ENCODE measurements around the gene ZNF526.
"Not testable (repeated sequence)": the region's sequence is repeated elsewhere in the genome, so short reads cannot be mapped to it uniquely, and the experiment has no call there.

The ZNF526 gene

GRCh38 chr19:42252365-42253244 is 32.5 kb downstream of the ZNF526 start:
- H3K4me3 ChIP-seq (ENCODE audit: low read depth, low read length), result peak overlapping the region; percentile 72
- TF ChIP-seq CTCF (IDR thresholded peaks at IDR 0.05; ENCODE audit: low read depth, low read length), result no peak

GRCh38 chr19:42253245-42254088 is 33.4 kb downstream of the ZNF526 start:
- TF ChIP-seq CTCF (IDR thresholded peaks at IDR 0.05; ENCODE audit: low read depth, low read length), result no peak
- H3K4me3 ChIP-seq (ENCODE audit: low read depth, low read length), result peak overlapping the region; percentile 96

- H3K4me3 ChIP-seq (ENCODE audit: low read depth, low read length), result peak overlapping the region; percentile 96
- TF ChIP-seq CTCF (IDR thresholded peaks at IDR 0.05; ENCODE audit: low read depth, low read length), result no peak
Measured at GRCh38 chr19:42254089-42254849, 34.2 kb downstream of the ZNF526 start.

GRCh38 chr19:42254850-42255765 is 35.0 kb downstream of the ZNF526 start, which contains the start of gene ERF:
TSS of gene ERF (minus strand) at chr19:42255128. CDS start at chr19:42254999, 129 bp downstream.
- TF ChIP-seq CTCF (IDR thresholded peaks at IDR 0.05; ENCODE audit: low read depth, low read length), result no peak
- peak within 1 kb of the TSS; percentile 96 for H3K4me3 ChIP-seq (ENCODE audit: low read depth, low read length)

GRCh38 chr19:42255766-42256745 is 35.9 kb downstream of the ZNF526 start:
- no peak for TF ChIP-seq CTCF (IDR thresholded peaks at IDR 0.05; ENCODE audit: low read depth, low read length)
- peak overlapping the region; percentile 96 for H3K4me3 ChIP-seq (ENCODE audit: low read depth, low read length)

GRCh38 chr19:42257842-42258241 is 37.7 kb downstream of the ZNF526 start:
- not testable (repeated sequence) for H3K4me3 ChIP-seq (ENCODE audit: low read depth, low read length)

All from WI38 (cell line).